HG02759 (cell line): ENCODE data around the gene LTC4S.
"Not testable (repeated sequence)": the region's sequence is repeated elsewhere in the genome, so short reads cannot be mapped to it uniquely, and the experiment has no call there.

Experiments used
- ATAC-seq: cut with Tn5 transposase; IDR thresholded peaks from one replicate; pipeline ENCODE4 v1.9.1; 2021; ENCODE audit warnings: mild to moderate bottlenecking, moderate library complexity; ENCODE audit not compliant: unreplicated experiment

LTC4S gene

DNA sequence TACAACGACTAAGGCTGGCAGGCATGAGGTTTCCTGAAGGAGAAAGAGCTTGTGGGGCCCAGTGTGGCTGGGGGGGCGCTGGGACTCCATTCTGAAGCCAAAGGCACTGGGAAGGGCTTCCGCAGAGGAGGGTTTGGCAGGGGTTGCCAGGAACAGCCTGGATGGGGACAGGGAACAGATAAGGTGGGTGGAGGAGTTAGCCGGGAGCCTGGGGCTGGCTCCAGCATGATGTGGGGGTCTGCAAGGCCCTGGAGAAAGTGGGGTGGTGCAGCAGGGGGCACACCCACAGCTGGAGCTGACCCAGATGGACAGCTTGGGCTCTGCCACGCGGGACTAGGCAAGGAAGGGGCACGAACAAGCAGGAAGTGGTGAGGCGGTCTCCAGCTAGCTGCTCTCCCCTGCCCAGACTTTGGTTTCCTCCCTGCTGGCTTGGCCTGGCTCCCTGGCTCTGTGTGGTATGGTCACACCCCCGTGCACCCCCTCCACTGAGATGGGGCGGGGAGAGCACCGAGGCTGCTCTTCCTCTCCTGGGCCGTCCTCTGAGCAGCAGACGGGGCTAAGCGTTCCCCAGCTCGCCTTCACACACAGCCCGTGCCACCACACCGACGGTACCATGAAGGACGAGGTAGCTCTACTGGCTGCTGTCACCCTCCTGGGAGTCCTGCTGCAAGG, at the start of gene LTC4S:
LTC4S (plus strand) TSS at position 519 of the 672 bp plus-strand sequence; CDS start at position 614, 95 bp downstream.
- ATAC-seq: no peak

DNA sequence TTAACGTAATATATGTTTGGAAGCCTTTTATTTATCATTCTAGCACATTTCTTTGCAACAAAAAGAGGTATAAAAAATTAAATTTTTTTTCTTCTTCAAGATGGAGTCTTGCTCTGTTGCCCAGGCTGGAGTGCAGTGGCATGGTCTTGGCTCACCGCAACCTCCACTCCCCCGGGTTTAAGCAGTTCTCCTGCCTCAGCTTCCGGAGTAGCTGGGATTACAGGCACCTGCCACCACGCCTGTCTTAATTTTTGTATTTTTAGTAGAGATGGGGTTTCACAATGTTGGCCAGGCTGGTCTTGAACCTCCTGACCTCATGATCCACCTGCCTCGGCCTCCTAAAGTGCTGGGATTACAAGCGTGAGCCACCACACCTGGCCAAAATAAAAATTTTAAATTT, 49.7 kb upstream of the LTC4S start:
- ATAC-seq: not testable (repeated sequence)

- no peak for ATAC-seq
These were observed 46.9 kb upstream of the LTC4S start for GRCh38 chr5:179746872-179747271.

DNA sequence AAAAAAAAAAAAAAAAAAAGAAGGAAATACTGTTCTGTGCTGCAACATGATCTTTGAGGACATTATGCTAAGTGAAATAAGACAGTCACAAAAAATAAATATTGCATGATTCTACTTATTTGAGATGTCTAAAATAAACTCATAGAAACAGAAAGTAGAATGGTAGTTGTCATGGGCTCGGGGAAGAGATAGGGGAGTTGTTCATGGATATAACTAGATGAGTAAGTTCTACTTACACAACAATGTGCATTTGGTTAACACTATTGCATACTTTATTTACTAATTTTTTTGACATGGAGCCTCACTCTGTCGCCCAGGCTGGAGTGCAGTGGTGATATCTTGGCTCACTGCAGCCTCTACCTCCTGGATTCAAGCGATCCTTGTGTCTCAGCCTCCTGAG, 46.0 kb upstream of the LTC4S start:
- ATAC-seq: no peak

GRCh38 chr5:179749857-179750508, 43.8 kb upstream of the LTC4S start:
- ATAC-seq: no peak

DNA sequence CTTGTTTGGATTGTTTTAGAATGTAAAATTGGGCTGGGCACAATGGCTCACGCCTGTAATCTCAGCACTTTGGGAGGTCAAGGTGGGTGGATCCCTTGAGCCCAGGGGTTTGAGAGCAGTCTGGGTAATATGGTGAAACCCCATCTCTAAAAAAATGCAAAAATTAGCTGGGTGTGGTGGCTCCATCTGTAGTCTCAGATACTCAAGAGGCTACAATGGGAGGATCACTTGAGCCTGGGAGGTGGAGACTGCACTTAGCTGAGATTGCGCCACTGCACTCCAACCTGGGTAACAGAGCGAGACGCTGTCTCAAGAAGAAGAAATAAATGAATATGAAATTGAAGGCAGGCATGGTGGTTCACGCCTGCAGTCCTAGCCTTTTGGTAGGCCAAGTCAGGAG, 39.8 kb upstream of the LTC4S start:
- no peak for ATAC-seq

- ATAC-seq: no peak
These were observed 38.8 kb upstream of the LTC4S start for GRCh38 chr5:179755022-179755421.

- no peak for ATAC-seq
These were observed 34.8 kb upstream of the LTC4S start for GRCh38 chr5:179758955-179759354.

GRCh38 chr5:179759581-179760551, 33.9 kb upstream of the LTC4S start:
- peak; percentile 71 for ATAC-seq

GRCh38 chr5:179762079-179762780, 31.6 kb upstream of the LTC4S start:
- no peak for ATAC-seq

GRCh38 chr5:179762781-179763176, 31.0 kb upstream of the LTC4S start:
- ATAC-seq: no peak

- ATAC-seq: no peak
These were observed 30.4 kb upstream of the LTC4S start for GRCh38 chr5:179763215-179763945.

DNA sequence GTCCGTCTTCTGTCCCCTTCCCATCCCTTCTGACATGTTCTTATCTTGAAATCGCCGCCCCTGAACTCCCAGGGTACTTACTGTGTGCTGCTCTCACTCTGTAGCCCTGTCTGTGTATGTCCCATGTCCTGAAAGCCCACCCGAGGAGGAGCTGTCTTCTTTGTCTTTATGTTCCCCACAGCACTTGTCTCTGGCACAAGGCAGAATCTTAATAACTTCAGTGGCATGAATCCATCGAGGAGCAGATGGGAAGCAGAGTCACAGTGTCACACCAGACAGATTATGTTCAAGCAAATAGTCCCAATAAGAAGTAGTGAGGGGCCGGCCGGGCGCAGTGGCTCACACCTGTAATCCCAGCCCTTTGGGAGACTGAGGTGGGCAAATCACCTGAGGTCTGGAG, 29.7 kb upstream of the LTC4S start:
- ATAC-seq: no peak

GRCh38 chr5:179765400-179765799, 28.4 kb upstream of the LTC4S start:
- no peak for ATAC-seq

DNA sequence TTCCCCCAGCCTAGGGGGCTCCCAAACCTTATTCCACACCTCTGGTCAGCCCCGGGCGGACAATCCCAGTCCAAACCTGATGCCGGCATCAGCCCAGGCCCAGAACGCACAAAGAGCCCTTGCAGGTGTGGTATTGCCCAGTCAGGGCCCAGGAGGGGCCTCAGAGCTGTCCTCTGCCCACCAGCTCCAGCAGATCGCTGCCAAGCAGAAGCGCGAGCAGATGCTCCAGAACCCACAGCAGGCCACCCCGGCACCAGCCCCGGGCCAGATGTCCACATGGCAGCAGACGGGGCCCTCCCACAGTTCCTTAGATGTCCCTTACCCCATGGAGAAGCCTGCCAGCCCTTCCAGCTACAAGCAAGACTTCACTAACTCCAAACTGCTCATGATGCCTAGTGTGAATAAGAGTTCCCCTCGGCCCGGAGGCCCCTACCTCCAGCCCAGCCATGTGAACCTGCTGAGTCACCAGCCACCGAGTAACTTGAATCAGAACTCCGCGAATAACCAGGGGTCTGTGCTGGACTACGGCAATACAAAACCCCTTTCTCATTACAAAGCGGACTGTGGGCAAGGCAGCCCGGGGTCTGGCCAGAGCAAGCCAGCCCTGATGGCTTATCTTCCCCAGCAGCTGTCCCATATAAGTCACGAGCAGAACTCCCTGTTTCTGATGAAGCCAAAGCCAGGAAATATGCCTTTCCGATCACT, 27.6 kb upstream of the LTC4S start:
- ATAC-seq: no peak

DNA sequence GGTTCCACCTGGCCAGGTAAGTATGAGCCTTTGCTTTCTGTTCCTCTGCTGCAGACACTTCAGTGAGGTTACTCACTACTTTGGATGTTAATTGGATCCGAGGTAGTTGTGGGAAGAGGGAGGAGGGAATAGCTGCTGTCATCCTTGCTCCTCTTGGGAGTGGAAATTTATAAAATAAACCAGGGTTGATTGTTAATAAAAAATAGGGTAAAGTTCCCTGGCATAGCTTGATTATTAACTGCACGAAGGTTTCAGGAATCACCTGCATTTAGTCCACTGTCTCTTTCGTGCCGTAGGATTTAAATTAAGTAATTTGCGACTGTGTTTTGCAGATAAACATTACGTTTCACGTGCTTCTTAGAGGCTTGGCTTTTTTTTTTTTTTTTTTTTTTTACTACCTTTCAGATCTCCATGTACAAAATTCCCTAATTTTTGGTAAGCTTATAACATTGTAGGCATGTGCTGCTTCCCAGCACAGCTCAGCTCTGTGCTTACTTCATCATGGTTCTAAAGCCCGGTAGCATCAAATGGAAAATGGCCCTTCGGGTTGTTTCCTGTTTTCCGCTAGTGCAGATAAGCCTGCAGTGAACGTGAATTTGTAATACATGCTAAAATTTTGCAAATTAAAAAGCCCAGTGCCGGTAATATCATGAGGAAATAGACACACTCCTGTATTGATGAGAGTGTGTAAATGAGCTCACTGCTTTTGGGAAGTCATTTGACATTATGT, 26.9 kb upstream of the LTC4S start:
- no peak for ATAC-seq

DNA sequence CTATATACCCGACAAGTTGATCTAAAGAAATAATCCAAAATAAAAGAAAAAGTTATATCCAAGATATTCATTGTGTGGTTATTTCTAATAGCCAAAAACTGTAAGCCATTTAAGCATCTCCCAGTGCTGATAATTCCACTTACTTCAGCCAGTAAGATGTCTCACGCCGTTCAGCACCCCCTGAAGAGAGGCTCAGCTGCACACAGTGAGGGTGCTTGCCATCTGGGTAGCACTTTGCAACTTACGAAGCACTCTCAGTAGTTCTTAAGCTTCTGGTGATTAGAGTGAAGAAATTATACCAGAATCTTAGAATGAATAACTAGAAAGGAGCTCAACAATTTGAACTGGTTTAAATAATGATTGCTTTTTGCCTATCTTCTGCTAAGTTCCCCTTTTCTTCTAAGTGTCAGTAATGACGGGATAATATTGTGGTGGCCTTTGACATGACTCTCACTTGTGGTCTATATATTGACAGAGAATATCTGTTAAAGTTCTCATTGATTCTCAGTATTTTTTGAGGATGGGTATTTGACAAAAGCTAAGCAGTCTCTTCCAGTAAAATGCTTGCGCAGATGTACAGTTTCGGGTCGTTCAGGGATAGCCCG, 26.2 kb upstream of the LTC4S start:
- no peak for ATAC-seq

DNA sequence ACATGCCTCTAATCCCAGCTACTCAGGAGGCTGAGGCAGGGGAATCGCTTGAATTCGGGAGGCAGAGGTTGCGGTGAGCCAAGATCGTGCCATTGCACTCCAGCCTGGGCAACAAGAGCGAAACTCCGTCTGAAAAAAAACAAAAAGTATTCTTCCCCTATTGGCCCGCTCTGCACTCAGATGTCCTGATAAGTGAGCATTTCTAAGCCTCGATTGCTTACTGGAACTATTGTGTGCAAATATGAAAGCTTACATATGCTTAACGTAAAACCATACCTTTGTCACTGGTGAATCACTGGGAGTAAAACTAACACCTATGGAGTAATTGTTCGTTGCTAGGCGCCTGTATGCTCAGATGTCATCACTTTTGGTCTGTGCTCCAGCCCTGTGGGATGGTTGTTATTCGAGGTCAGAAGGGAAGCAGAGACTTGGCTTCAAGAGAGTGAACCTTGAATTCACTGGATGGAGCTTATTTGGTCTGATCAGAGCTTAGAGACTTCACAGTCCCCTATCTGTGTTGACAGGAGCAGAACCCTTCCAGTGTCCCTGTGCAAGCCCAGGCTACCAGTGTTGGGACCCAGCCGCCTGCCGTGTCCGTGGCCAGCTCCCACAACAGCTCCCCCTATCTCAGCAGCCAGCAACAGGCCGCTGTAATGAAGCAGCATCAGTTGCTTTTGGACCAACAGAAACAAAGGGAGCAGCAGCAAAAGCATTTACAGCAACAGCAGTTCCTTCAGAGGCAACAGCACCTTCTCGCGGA, 25.3 kb upstream of the LTC4S start:
- ATAC-seq: no peak
